CD4-positive, alpha-beta T cell treated with Interleukin-2 at 100 ng/mL for 4 hours (primary cell): ENCODE data around the gene SLC39A9.
"Not testable (repeated sequence)": the region's sequence is repeated elsewhere in the genome, so short reads cannot be mapped to it uniquely, and the experiment has no call there.

Source experiments
- DNase-seq: peaks from one replicate; pipeline ENCODE4 v3.0.0-alpha.2; 2020; ENCODE audit warnings: low spot score

Gene SLC39A9

DNA sequence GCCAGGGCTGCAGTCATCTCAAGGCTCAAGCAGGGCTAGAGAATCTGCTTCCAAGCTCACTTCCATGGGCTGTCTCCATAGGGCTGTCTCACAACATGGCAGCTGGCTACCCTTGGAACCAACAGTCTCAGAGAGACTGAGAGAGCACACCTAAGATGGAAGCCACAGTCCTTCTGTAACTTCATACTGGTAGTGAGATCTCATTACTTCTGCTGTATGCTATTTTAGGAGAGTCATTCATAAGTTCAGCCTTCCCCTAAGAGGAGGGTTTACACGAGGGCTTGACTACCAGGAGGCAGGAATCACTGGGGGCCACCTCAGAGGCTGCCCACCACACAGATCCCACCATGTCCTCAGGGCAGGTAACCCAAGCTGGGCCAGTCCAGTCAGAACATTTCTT lies 30.1 kb upstream of the SLC39A9 start:
- no peak for DNase-seq

DNA sequence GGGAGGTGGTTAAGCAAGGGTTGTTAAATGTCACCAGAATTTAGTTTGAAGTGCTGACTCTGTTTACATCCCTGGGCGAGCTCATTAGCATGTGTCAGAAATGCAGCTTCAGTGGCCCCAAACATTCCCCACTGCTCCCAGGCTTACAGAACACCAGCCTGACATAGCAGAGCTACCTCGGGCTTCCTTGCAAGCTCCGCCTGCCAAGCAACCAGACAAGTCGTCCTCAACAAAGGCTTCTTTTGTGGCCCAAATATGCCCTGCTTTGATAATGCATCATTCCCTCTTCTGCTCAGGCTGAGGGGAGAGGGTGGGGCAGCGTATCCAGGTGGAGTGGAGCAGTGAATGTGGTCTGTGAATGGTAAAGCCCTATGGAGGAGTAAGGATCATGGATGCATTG lies 28.4 kb upstream of the SLC39A9 start:
- DNase-seq, result no peak

DNA sequence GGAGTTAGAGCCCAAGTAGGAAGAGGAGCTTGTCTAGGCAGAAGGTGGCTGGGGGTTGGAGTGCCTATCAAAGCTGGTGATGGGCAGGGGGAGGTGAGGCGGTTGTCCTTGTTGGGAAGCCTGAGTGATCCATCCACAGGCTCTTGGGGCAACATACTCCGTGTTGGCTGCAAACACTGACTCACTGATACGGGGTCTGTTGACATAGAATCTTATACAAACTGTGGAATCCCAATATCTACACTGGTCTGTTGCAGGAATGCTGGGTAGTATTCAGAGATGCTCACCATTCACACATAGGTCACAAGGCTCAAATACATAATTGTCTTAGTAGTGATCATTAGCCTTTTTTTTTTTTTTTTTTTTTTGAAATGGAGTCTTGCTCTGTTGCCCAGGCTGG lies 26.3 kb upstream of the SLC39A9 start:
- no peak for DNase-seq

DNA sequence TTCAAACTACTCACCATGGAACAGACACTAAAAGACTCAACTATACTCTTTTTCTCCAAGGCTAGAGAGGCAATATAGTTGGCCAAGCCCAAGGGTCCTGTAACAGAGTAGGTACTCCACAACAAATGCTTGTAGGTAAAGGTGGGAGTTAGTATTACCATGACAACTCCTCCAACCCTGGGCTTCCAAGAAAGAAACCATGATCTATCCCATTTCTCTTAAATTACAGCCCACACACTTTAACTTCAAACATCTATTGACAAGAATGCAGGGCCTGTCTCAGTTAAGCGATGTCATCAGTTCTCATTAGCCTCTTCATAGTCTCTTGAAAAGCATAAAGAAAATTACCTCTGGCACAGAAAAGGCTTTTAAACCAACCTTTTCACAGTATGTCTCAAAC lies 25.4 kb upstream of the SLC39A9 start:
- DNase-seq, result no peak

DNA sequence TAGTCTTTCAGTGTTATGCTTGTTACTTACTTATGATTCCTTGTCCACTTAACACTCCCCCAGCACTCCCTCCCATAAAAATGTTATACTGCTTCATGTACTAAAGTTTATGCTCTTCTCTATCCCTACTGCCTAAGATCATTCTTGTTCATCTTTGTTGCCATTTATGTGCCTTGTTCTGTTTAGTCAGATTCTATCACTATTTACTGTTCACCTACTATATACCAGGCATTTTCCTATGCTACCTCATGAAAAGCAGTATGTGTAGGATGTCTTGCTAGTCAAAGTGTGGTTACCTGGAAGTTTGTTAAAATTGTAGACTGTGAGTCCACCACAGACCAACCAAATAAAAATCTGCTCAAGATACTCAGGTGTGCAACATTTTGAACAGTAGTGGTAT lies 24.3 kb upstream of the SLC39A9 start:
- no peak for DNase-seq

DNA sequence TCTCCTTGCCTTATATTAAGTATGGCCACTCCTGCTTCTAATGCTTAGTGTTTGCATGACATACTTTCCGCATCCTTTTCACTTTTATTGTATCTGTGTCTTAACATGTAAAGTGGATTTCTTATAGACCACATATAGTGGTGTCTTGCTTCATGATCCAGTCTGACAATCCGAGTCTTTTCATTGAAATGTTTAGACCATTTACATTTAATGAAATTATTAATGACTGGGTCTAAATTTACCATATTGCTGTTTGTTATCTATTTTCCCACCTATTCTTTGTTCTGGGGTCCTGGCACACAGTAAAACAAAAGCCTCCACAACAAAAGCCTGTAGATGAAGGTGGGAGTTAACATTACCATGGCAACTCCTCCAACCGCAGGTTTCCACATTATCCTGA lies 23.3 kb upstream of the SLC39A9 start:
- DNase-seq, result no peak

DNA sequence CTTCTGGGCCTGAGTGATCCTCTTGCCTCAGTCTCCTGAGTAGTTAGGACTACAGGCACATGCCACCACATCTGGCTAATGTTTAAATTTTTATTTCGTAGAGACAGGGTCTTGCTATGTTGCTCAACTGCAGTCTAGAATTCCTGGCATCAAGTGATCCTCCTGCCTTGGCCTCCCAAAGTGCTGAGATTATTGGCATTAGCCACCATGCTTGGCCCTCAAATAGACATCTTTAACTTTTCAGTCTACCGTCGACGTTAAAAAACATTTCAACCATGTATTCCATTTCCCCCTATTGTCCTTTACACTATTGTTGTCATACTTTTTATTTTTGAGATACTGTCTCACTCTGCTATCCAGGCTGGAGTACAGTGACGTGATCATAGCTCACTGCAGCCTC lies 22.8 kb upstream of the SLC39A9 start:
- DNase-seq, result no peak

DNA sequence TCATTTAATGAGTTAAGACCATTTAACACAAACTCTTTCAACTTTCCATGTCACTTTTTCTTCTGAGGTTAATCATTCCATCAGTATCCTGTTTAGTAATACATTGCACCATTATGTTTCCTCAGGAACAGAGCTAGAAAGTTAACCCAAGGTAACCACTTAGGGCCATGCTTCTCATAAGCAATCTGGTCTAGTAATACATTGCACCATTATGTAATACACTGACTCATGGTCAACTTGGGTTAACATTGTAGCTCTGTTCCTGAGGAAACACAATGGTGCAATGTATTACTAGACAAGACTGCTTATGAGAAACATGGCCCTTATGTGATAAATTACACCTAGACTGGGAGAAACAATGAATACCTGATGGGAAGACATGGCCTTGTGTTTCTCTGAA lies 22.1 kb upstream of the SLC39A9 start:
- no peak for DNase-seq

DNA sequence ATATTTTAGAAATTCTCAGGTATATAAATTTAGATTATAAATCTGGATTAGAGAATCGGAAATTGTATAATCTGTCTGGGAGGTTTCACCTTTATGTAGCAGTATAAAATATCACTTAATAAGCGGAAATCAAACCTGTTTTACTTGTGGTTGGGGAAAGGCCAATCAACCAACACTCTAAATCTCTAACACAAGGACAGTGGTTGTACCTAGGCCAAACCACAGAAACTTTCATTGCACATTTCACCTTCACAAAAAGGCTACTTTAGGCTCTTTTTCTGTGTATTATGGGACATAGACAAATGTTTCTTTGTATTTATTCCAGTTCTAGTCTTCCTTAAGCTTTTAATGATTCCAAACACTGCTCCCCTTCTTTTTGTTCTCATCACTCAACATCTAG lies 20.2 kb upstream of the SLC39A9 start:
- no peak for DNase-seq

DNA sequence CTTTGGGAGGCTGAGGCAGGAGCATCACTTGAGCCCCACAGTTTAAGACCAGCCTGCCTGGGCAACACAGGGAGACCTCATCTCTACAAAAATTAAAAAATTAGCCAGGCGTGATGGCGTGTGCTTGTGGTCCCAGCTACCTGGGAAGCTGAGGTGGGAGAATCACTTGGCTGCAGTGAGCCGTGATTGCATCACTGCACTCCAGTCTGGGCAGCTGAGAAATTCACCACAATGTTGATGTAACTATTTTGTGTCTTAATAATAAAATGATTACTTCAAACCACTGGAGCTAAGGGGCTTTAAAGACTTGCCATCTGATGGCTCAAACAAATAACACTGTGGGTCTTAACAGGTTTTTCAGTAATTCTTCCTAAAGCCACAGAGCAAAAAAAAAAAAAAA lies 11.2 kb upstream of the SLC39A9 start:
- no peak for DNase-seq

DNA sequence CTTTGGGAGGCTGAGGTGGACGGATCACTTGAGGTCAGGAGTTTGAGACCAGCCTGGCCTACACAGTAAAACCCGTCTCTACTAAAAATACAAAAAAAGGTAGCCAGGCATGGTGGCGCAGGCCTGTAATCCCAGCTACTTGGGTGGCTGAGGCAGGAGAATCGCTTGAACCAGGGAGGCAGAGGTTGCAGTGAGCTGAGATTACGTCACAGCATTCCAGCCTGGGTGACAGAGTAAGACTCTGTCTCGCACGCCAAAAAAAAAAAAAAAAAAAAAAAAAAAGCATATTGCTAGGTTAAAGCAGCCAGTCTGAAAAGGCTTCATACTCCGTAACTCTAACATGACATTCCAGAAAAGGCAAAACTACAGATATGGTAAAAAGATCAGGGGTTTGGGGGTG lies 7.1 kb upstream of the SLC39A9 start:
- not testable (repeated sequence) for DNase-seq

DNA sequence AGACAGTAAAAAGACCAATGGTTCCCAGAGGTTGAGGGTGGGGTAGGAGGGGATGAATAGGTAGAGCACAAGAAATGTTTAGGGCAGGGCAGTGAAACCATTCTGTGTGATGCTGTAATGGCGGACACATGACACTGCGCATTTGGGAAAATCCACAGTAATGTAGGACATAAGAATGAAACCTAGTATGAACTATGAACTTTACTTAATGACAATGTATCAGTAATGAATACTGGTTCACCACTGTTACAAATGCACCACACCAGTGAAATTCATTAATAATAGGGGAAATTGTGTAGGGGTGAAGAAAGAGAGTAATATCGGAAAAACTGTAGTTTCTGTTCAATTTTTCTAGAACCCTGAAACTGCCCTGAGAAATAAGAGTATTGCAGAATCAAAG lies 6.0 kb upstream of the SLC39A9 start:
- no peak for DNase-seq

DNA sequence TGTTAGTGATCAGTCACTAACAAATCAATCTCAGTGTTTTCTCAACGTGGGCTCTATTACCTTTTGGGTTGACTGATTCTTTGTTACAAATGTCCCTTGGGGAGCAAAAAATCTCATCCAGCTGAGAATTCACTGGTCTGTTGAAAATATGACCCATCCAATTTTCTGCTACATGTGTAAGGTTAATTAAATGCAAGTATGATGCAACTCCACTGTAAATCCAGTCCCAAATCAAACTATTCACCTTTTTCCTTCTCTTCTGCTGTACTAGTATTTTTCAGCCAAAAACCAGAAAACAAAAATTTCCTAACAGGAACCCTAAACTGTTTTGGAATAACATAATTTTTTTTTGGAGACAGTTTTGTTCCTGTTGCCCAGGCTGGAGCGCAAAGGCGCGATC lies 2.6 kb upstream of the SLC39A9 start:
- no peak for DNase-seq

DNA sequence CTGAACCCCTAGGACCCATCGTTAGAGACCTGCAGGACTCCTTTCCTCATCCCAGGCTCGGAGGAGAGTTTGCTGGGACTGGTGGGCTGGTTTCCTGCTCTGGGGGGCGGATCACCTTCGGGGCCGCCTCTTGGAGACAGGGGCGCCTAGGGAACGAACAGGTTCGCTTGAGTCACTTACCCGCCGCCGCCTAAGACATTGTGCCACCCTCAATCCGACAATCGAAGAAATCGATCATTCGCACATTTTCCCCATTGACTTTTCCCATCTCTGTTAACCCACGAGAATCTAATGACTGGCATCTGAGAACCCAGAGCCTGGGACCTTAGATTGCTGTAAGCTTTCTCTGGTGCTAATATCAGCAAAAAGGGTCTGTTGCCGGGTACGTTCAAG lies 322 bp downstream of the SLC39A9 start:
- DNase-seq, result no peak

DNA sequence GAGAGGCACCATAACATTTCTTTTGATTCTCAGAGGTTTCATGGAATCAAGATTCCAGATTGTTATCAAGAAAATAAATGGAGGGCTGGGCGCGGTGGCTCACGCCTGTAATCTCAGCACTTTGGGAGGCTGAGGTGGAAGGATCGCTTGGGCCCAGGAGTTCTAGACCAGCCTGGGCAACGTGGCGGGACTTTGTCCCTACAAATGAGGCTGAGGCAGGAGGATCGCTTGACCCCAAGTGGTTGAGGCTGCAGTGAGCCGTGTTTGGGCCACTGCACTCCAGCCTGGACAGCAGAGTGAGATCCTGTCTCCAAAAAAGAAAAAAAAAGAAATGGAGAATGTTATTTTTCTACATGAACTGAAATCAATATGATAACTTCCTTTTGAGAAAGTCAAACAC lies 1.3 kb downstream of the SLC39A9 start:
- DNase-seq, result no peak

DNA sequence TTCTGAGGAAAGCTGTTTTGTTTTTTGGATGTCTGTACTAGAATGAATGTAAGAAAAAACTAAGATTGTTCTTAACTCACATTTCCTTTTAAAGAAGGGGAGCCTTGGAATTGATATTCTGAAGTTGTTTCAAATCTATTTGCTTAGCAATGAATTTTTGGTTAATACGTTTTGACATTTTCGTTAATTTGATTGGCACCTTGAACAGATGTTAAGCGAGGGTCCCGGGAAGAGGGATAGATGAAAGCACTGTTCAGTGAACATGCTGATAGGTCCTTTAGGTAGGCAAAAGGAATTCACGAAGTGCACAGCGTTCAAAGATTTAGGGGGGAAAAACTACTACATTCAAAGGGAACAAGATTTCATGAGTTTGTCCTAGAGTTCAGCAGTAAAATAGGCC lies 1.7 kb downstream of the SLC39A9 start:
- no peak for DNase-seq

DNA sequence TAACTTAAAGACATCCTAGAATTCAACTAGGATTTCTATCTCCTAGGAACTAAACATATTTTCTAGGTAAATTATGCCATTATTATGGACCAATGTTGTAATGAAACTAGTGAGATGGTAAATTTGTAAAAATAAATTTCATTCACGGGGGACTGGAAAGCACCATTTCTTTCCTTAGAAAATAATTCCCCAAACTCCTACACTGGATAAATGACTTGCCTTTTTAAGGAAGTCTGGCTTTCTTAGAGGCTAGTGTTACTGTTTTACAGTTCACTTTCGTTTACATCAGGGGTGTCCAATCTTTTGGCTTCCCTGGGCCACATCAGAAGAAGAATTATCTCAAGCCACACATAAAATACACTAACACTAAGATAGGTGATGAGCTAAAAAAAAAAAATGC lies 3.3 kb downstream of the SLC39A9 start:
- DNase-seq, result no peak

DNA sequence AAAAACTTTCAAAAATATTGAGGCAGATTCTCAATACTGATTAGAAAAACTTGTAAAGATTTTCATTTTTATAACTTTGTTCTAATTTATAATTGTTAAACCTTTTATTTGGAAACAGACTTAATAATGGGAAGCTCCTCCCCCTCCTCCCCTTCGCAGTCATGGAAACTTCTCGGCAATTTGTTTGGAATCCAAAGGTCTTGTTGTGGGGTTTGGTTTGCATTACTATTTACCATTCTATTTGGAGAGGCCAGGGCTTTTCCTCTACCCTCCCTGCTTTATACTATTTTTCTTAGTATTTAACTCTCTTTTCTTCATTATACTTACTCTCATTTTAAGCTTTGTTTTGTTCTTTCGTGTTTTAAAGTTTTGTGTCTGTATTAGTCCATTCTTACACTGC lies 6.0 kb downstream of the SLC39A9 start:
- DNase-seq, result no peak

DNA sequence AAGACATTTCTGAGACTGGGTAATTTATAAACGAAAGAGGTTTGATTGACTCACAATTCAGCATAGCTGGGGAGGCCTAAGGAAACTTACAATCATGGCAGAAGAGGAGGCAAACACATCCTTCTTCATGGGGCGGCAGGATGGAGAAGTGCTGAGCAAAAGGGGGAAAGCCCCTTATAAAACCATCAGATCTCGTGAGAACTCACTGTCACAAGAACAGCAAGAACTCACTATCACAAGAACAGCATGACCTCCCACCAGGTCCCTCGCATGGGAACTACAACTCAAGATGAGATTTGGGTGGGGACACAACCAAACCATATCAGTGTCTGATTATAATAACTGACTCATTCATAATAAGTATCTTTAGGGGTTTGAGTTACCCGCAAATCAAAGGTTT lies 6.4 kb downstream of the SLC39A9 start:
- DNase-seq, result no peak

DNA sequence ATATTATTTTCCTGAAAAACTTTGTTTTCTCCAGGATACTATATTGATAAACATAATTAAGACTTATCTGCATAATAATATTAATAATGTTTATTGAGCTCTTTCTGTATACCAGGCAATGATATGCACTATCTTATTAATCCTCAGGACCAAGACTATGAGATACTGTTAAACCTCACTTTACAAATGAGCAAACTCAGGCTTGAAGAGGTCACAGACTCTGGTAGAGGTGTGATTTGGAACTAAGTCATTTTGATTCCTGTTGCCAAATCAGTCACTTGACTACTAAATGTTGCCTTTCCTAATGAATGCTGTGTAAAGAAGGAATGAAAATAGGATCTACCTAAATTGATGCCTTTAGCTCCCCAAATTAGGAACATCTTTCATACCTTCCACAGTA lies 7.3 kb downstream of the SLC39A9 start:
- no peak for DNase-seq

DNA sequence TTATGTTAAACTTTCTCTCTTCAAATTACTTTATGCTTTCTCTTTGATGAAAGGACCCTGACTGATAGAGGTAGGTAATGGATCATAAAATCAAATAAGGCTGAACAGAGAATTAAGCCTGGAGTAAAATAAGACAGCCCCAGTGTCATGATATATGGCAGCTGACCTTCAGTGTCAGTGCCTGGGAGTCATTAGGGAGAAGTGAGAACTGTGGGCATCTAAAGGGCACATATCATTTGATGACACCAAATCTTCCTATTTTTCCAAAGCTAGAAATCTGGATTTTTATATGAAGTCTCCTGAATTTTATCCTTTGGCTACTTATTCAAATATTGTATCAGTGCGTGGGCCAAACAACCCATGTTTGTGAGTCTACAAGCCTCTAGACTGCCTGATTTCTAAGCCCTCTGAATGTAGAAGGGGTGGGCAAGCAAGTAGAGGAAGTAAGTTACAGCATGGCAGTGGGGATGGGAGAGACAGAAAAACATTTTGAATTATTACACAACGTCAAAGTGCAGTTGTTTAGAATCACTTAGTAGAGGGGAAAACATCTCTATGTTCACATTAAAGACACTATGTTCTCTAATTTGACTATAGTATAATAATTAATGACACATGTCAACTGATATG lies 10.0 kb downstream of the SLC39A9 start:
- DNase-seq, result no peak

DNA sequence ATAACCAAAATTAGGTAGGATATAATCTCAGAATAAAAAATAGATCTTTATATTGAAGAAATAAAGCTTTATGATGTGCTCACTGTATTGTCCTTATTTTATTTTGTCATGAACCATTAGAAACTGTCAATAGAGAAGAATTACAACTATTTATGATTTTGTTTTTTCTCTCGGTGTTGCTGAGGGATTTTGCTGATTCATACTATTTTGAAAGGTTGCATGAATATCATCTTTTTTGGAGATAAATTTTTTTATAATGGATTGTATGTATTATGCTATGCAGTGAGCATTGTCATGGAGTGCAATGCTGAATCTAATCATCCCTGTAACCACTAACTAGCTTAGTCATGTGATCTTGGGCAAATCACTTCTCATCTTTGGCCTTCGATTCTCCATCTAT lies 15.0 kb downstream of the SLC39A9 start:
- DNase-seq, result no peak

DNA sequence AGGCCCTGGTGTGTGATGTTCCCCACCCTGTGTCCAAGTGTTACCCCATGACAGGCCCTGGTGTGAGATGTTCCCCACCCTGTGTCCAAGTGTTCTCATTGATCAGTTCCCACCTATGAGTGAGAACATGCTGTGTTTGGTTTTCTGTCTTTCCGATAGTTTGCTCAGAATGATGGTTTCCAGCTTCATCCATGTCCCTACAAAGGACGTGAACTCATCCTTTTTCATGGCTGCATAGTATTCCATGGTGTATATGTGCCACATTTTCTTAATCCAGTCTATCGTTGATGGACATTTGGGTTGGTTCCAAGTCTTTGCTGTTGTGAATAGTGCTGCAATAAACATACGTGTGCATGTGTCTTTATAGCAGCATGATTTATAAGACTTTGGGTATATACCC lies 17.6 kb downstream of the SLC39A9 start:
- DNase-seq, result not testable (repeated sequence)

DNA sequence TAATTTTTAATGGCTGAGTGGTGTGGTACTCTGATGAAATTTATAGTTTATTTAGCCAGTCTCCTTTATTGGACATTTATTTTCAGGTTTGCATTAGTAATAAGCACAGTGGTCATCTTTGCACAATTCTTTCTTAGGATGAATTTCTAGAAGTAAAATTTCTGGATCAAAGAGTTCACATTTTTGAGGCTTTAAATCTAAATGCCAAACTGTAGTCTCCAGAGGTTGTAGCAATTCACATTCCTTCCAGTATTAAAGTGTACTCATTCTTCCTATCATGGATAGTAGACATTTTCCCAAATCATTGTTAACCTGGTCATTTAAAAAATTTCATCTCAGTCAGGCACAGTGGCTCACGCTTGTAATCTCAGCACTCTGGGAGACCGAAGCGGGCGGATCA lies 24.8 kb downstream of the SLC39A9 start:
- no peak for DNase-seq
